HG02938 (cell line): Measurements from ENCODE around the gene TMEM209.
"Not testable (repeated sequence)": the region's sequence is repeated elsewhere in the genome, so short reads cannot be mapped to it uniquely, and the experiment has no call there.

Experiments
- ATAC-seq: cut with Tn5 transposase; IDR thresholded peaks from one replicate; pipeline ENCODE4 v1.9.1; 2021; ENCODE audit warnings: mild to moderate bottlenecking, moderate library complexity; ENCODE audit not compliant: unreplicated experiment

Gene TMEM209

DNA sequence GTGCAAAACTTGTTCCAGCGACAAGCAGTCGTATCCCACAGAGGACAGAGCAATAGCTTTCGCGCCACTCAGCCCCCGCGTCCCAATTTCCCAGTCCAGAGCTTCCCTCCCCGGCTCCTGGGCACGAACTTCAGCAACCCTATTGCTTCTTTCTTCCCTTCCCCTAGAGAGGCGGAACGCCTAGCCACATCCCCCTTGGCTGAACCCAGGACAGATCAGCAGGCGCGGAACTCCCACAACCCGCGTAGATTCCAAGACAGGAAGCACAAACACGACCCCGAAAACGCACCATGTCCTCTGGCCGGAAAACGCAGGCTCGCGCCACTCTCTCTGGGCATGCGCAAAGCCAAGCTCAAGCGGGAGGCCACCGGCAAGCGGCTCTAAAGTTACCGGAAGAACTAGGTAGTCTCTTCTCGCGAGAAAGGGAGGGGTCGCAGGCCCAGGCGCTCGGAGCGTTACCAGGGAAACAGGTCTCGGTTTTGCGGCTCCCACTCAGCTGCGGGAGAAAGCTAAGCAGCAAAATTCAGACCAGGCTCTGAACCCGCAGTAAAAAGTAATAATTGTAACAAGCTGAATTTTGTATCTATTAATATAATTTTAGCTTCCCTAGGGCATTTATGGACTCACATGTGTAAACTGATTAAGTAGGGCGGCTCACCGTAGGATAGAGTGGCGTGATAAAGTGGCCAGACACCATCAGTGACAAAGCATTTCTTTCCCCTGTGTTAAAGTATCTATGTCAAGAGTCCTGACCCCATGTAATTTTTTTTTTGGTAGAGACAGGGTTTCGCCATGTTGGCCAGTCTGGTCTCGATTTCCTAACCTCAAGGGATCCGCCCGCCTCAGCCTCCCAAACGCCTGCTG lies at the start of gene TMEM209:
Gene TMEM209 (minus strand): TSS at position 323 of the 864 bp plus-strand sequence. CDS start 31 bp downstream, at position 292.
- ATAC-seq = peak; percentile 94

DNA sequence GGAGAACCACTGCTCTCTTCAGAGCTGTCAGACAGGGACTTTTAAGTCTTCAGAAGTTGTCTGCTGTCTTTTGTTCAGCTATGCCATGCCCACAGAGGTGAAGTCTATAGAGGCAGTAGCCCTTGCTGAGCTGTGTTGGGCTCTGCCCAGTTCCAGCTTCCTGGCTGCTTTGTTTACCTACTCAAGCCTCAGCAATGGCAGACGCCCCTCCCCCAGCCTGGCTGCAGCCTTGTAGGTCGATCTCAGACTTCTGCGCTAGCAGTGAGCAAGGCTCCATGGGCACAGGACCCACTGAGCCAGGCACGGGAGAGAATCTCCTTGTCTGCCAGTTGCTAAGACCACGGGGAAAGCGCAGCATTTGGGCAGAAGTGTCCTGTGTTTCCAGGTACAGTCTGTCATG lies 49.3 kb upstream of the TMEM209 start:
- ATAC-seq = no peak

DNA sequence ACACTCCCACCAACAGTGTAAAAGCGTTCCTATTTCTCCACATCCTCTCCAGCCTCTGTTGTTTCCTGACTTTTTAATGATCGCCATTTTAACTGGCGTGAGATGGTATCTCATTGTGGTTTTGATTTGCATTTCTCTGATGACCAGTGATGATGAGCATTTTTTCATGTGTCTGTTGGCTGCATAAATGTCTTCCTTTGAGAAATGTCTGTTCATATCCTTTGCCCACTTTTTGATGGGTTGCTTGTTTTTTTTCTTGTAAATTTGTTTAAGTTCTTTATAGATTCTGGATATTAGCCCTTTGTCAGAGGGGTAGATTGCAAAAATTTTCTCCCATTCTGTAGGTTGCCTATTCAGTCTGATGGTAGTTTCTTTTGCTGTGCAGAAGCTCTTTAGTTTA lies 44.4 kb upstream of the TMEM209 start:
- ATAC-seq = not testable (repeated sequence)

DNA sequence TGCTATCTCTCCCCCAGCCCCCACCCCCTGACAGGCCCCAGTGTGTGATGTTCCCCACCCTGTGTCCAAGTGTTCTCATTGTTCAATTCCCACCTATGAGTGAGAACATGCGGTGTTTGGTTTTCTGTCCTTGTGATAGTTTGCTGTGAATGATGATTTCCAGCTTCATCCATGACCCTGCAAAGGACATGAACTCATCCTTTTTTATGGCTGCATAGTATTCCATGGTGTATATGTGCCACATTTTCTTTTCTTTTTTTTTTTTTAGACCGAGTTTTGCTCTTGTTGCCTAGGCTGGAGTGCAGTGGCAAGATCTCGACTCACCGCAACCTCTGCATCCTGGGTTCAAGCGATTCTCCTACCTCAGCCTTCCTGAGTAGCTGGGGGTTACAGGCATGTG lies 43.6 kb upstream of the TMEM209 start:
- not testable (repeated sequence) for ATAC-seq

DNA sequence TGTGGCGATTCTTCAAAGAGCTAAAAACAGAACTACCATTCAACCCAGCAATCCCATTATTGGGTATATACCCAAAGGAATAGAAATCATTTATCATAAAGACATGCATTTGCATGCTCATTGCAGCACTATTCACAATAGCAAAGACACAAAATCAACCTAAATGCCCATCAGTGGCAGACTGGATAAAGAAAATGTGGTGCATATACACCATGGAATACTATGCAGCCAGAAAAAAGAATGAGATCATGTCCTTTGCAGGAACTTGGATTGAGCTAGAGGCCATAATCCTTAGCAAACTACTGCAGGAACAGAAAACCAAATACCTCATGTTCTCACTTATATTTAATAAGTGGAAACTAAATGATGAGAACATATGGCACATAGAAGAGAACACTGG lies 41.3 kb upstream of the TMEM209 start:
- not testable (repeated sequence) for ATAC-seq

DNA sequence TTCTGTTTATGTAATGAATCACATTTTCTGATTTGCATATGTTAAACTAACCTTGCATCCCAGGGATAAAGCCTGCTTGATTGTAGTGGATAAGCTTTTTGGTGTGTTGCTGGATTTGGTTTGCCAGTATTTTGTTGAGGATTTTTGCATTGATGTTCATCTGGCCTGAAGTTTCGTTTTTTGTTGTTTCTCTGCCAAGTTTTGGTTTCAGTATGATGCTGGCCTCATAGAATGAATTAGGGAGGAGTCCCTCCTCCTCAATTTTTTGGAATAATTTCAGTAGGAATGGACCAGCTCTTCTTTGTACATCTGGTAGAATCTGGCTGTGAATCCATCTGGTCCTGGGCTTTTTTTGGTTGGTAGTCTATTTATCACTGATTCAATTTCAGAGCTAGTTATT lies 38.3 kb upstream of the TMEM209 start:
- not testable (repeated sequence) for ATAC-seq

DNA sequence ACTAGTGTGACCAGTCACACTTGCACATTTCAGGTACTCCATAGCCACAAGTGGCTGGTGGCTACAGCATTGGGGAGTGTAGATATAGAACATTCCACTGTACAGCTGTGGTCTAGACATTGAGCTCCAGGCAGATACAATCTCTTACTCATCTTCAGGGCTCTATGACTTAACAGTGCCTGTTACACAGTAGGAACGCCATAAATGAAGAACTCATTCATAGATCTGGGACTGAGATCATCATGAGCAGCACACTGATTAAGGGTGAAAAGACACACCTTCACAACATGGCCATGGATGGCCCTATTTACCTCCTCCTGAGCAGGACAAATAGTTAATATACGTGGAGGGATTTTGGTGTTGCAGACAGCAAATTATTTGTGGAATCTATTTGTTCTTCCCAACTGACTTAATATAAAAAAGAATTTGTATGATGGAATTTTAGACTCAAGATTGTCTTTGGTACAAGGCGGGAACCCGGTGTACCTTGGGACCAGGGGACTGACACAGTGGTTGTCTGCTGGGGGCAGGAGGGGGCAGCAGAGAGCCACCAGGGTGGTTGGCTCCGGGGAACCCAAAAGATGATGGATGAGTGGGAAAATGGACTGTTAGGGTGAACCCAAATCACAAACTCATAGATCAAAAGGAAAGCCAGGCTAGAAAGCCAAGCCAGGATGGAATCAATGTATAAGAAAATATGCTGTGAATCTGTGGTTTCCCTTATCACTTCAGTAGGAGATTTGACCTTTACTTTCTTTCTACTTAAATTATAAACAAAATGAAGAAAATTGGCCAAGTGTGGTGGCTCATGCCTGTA lies 37.2 kb upstream of the TMEM209 start:
- no peak for ATAC-seq

DNA sequence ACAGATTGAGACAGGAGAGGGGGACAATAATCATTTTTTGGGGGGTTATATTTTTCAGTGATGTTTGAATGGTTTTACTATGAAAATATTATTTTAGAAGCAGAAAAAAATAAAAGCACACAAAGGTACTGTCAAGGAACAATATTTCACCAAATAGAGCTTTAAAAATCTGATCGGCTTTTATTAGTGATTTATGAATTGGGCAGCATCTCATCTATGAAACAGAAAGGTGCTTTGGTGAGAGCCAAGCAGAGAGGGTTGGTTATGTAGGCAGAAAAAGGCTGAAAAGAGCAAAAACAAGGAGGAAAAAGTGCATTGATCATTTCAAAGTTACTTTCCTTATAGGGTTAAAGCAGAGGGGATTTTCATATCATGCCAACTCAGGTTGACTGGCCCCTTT lies 35.0 kb upstream of the TMEM209 start:
- ATAC-seq = no peak

DNA sequence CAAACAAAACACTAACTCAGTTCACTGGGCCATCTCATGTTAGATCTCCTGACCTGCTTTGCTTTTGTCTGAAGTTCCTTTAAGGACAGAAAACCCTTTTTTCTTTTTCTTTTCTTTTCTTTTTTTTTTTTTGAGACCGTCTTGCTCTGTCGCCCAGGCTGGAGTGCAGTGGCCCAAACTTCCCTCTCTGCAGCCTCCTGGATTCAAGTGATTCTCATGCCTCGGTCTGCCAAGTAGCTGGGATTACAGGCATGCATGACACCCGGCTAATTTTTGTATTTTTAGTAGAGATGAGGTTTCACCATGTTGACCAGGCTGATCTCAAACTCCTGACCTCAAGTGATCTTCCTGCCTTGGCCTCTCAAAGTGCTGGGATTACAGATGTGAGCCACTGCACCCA lies 31.2 kb upstream of the TMEM209 start:
- not testable (repeated sequence) for ATAC-seq

DNA sequence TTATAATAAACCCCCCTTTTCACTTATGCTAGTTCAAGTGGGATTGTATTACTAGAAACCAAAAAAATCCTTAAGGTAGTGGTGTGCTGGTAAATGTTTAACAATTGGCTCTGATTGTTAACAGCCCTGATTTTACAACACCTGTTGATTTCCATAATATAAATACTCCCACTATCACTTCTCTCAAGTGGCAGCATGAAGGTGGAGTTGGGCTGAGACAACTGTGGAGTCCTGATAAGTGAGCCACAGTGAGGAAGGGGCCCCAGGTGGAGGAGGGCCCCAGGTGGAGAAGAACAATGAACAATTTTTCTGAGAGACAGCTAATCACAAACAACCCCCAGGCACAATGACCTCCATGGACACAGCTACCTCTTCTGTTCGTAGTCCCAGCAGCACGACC lies 28.9 kb upstream of the TMEM209 start:
- ATAC-seq = no peak

DNA sequence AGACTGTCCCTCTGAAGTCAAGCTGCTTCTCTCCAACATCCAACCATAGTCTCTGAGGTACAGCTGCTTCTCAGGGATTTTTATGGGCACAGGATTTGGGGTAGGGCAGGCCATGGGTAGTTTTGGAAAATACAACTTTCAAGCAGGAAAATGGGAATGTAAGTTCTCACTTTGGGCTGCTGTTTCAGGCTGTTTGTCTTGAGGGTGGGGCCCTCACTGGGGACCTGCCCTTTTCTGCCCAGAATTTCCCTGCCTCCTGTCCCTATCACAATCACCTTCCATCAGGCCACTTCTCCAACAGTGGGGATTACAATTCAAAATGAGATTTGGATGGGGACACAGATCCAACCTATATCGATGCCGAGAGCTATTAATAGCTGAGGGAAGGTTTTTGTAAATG lies 27.0 kb upstream of the TMEM209 start:
- ATAC-seq = no peak

DNA sequence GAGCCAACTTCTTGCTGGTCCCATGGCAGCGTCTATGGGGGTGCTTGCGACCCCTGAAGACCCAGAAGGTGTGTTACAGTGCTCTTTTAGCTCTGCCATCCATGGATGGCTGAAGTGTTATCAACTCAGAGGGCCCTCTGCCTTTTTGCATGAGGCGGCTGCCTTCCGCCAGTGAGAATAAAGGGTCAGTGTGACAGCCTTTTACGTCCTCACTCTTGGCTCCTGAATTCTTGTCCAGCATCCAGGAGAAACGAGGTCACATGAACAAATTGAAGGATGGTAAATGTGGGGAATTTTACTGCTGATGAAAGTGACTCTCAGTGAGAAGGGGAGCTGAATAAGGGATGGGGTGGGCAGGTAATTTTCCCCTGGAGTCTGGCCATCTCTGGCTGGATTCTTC lies 26.6 kb upstream of the TMEM209 start:
- ATAC-seq = no peak

DNA sequence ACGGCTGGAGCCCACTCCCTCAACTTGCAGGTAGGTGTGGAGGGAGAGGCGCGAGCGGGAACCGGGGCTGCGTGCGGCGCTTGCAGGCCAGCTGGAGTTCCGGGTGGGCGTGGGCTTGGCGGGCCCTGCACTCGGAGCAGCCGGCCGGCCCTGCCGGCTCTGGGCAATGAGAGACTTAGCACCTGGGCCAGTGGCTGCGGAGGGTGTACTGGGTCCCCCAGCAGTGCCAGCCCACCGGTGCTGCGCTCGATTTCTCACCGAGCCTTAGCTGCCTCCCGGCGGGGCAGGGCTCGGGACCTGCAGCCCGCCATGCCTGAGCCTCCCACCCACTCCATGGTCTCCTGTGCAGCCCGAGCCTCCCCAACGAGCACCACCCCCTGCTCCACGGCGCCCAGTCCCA lies 24.8 kb upstream of the TMEM209 start:
- not testable (repeated sequence) for ATAC-seq

DNA sequence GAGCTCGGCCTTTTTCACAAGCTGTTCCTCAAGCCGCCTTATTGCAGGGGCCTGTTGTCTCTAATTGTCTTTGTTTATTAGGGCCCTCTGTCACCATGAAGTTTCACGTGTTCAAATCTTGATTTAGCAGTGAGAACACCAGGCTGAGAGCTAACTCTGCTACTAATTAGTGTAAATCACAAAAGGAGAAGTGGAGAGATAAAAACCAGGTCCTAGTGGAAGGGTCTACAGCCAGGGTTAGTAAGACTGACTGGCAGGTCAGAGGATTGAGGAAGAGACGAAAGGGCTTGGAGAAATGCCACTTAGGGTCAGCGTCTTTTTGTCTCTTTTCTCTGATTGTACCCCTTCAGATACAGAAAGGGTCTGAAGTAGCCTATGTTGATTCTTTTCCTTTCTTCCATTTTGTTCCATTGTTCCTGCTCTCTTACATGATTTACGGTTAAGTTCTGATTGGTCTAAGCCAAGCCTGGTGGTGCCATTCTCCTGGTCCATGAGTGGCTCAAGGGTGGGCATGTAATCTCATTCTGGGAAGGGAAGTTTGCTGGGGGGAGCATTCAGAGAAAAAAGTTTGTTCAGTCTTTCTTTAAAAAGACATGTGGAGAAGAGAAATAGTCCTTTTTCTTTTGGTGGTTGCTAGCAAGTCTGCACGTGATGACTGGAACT lies 23.8 kb upstream of the TMEM209 start:
- ATAC-seq = no peak

DNA sequence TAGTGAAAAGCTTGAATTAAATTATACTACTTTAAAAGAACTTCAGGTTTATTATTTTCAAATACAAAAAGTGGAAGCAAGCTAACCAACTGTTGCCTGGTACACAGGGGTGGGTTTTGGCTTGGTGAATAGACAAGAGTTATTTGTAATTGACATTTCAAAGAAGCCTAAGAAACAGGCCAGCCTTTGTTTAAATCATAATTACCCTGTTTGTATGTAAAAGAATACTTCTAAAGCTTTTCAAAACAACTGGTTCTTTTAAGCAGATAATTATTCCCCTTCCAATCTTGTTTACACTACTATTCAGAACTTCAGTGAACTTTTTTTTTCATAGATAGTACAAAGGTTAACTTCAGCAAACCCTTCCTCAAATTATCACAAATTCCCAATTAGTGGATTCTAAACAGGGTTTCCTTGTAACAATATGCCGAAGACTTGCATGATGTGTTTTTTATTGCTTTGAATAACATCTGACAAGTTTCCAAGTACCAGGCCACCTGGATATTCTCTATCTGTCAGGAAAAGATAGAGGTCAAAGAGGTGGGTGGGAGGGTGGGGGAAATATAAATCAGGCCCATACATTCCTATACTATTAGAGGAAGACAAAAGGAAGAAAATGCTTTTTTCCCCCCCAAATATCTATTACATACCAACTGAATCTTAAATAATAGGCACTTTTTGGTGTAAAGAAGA lies 22.8 kb upstream of the TMEM209 start:
- ATAC-seq = no peak

DNA sequence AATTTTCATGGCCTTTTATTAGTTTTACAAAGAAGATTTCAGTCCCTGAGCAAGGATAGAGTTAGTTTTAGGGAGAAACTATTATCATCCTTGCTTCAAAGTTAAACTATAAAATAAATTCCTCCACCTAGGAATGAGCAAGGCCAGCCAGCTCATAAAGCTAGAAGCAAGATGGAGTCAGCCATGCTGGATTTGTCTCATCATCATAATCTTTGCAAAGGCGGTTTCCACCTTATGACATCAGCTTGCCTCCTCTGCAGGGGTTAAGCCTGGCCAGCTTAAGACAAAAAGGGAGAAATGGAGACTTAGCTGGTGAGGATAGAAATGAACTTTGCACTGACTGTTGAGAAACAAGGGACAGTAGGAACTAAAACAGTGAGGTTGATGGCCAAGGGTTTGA lies 21.1 kb upstream of the TMEM209 start:
- ATAC-seq = no peak

DNA sequence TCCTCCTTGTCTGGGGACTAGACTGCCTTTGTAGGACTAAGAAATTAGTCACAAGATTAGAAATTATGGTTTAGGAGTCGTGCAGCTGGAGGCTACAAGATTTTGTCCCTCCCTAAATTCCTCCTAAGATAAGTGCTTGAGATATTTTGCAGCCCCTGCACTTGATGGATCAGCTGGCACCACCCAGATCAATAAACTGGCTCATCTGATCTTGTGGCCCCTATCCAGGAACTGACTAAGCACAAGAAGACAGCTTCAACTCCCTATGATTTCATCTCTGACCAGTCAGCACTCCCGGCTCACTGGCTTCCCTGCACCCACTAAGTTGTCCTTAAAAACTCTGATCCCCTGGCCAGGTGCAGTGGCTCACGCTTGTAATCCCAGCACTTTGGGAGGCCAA lies 19.7 kb upstream of the TMEM209 start:
- ATAC-seq = not testable (repeated sequence)

DNA sequence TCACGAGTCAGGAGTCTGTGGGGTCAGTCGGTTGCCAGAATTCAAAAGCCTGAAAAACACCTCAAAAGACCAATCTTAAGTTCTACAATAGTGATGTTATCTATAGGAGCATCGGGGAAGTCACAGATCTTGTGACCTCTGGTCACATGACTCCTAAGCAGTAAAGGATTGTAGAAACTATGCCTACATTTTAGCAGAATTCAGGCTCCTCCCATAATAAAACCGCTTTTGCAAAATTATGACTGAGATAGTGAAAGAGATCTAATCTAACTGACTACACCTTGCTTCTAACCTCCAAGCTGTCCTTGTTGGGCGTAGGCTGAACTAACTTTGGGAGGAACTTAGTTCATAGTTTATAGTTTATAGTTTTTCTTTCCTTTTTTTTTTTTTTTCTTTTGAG lies 19.0 kb upstream of the TMEM209 start:
- ATAC-seq = no peak

DNA sequence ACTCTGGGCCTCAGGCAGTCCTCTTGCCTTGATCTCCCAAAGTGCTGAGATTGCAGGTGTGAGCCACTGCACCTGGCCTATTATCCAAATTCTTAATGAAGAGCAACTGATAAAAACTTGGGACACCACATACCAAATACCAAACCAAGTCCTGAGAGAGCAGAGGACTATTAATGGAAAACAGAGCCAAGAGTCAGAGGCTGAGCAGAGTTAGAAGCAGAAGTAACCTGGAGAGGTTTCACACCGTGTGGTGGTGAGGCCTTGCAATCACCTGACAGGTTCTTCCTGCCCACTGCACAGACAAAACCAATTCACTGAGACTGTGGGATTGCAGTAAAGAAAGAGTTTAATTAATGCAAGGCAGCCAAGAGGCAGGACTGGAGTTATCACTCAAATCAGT lies 18.4 kb upstream of the TMEM209 start:
- ATAC-seq = no peak

DNA sequence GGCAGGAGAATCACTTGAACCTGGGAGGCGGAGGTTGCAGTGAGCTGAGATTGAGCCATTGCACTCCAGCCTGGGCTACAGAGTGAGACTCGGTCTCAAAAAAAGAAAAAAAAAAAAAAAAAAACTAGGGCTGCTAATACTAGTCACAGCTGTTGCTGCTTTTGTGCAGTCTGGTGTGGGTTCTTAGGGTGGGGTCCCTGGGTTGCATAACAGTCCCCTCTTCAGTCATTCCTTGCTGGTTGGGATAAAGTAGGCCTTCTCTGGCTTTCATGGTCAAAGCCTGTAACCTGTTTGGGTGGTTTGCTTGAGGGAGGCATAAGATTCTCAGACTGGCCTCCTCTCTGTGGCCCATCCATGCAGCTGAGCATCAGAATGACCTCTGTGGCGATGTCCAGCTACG lies 16.5 kb upstream of the TMEM209 start:
- no peak for ATAC-seq

DNA sequence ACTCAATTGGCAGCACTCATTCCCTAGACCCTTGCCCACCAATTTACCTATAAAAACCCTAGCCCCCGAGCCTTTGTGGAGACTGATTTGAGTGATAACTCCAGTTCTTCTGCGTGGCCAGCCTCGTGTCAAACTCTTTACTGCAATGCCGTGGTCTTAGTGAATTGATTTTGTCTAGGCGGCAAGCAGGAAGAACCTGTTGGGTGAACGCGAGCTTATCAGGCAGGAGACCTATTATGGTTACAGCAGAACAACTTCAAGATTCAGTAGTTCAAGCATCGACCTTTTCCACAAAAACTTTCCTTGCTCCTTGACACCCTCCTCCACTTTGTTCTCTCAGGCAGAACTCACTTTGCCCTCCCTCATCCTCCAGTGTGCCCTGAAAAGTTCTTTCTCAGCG lies 14.7 kb upstream of the TMEM209 start:
- no peak for ATAC-seq
